COLO668 (cell line): ENCODE results near the gene GLT1D1.

Source experiments
- DNase-seq: peaks from one replicate; lab custom pipeline; 2025; ENCODE audit not compliant: unreplicated experiment; lab: John Stamatoyannopoulos, UW

The GLT1D1 gene

DNA sequence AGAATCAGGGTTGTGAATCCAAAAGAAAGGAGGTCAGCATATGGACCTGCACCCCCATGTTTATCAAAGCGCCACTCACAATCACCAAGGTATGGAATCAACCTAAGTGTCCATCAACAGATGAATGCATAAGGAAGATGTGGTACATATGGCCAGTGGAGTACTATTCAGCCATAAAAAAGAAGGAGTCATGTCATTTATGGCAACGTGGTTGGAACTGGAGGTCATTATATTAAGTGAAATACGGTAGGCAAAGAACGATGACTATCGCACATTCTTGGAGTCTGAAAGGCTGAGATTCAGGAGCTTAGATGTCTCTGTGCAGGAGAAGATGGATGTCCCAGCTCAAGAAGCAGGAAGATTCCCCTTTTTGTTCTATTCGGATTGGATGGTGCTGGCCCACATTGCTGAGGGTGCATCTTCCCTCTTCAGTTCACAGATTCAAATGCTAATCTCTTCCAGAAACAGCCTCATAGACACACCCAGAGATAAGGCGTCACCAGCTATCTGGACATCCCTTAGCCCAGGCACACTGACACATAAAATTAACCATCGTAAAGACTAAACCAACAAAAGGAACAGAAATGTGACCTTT is 108.1 kb downstream of the GLT1D1 start:
- no peak for DNase-seq

DNA sequence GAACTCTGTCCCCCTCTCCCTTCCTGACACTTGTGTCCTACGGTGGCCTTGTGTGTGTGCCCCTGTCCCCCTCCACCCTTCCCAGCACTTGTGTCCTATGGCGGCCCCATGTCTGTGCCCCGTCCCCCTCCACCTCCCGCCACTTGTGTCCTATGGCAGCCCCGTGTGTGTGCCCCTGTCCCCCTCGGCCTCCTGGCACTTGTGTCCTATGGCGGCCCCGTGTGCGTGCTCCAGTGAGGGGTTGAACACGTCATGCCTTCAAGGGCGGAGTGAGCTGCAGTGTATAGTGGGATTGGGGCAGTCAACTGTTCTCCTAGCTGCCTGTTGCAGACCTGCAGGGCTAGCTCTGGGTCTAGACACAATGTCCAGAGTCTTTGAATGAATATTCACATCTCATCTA is 108.7 kb downstream of the GLT1D1 start:
- DNase-seq = no peak

DNA sequence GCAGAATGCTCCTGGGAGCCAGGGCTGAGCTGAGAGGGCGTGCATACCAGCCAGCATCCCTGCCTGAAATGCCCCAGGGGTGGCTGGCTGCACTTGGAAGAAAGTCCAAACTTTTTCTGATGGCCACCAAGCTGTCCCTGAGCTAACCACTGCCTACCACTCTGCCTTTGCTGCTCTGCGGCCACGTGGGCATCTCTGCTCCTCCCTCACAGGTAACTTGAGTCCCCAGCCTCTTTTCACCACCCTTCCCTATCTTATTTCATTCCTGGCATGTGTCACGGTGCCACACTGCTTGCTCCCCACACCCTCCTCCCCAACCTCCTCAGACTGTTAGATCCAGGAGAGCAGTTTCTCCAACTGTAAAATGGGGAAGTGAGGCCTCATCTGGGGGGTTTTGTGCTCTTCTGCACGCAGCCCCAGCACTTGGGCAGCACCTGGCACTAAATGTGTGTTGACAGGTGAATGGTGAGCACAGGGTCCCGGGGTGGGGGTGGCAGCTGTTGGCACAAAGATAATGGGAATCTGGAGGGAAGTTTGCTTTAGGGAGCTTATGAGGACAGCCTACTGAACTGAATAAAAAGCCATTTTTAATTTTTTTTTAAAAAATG is 113.0 kb downstream of the GLT1D1 start:
- peak; percentile 61 for DNase-seq

DNA sequence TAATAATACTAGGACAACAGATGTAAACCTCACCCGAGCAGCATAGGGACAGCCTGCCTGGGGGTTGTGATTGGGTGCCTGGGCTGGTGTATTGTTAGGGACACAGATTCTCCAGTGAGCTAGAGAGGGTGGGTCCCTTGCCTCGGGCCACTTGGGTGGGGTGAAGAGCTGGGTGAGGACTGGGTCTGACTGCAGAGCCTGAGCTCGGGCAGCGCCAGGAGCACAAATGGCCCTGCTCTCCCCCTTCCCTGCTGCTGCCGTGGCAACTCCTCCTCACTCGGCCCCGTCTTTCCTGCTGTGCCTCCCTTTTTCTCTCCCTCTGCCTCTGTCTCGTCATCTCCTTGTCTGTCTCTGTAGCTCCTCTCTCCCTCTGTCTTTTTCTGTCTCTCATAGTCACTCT is 115.4 kb downstream of the GLT1D1 start:
- peak; percentile 2 for DNase-seq

- peak; percentile 92 for DNase-seq
Measured at GRCh38 chr12:128969480-128970055, 116.3 kb downstream of the GLT1D1 start.

DNA sequence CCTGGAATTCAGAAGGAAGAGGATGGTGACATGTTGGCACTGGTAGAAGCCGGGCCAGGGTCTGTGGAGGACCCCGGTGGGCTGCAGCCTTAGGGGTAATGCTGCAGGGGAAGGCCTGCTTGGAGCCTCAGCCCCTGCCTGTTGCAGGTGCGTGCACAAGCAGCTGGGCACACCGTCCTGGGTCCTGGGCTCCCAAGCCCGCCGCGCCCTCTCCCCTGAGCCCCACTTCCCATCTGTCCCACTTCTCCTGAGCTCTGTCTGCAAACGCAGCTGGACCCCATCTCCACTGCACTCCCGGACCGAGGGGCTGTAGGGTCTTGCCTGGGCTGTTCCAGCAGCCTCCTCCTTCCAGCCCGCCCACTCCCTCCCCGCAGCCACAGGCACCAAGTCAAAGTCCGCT is 116.8 kb downstream of the GLT1D1 start:
- peak; percentile 52 for DNase-seq

DNA sequence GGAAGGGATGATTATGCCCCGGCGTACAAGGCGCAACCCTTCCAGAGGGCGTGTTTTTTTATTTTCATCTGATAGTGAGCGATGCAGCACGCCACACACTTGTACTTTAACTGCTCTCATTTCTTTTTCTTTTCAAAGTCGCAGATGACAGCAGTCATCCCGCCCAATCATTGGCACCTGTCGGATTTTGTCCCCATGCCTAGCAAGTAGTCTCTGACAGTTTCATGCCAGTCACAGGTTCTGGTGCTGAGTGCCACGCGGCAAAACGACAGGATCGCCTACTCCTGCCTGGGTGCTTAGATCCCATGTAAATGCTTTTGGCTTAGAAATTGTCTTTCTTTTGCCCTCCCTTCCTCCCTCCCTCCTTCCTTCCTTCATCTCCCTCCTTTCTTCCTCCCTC is 117.7 kb downstream of the GLT1D1 start:
- DNase-seq = peak; percentile 14

- peak; percentile 49 for DNase-seq
Measured at GRCh38 chr12:128971802-128972201, 118.5 kb downstream of the GLT1D1 start.

DNA sequence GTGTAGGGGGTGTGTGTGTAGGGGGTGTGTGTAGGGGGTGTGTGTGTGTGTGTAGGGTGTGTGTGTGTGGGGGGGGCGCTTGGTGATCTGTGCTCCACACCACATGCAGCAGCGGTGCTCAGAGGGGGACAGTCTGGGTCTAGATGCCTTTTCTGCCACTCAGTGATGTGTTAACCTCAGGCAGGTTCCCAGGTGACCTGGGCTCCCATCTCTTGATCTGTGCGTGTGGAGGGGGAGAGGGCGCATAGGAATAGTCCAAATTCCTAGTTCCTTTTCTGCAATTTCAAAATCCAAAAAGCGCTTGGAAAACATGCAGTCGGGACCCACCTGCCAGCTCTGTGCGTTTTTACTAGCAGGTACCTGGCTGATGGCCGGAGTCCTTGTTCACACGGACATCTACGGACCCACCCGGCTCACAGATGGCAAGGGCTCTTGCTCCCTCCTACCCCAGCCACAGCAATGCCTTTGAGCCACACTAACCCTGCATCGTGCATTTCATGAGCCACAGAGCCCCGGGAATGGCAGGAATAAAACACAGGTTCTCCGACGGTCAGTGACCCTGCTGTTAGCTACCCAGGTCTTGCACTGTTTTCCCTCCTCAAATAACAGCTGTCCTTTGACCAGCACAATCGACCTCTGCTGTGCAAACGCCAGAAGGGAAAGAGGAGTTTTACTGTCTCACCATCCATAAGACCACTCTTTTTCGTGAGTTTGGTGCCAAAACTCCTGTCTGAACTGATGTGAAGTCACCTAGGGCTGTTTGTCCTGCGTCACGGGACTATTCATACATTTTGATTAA is 120.8 kb downstream of the GLT1D1 start:
- no peak for DNase-seq

- DNase-seq = peak; percentile 10
Measured at GRCh38 chr12:128974881-128975280, 121.6 kb downstream of the GLT1D1 start.

DNA sequence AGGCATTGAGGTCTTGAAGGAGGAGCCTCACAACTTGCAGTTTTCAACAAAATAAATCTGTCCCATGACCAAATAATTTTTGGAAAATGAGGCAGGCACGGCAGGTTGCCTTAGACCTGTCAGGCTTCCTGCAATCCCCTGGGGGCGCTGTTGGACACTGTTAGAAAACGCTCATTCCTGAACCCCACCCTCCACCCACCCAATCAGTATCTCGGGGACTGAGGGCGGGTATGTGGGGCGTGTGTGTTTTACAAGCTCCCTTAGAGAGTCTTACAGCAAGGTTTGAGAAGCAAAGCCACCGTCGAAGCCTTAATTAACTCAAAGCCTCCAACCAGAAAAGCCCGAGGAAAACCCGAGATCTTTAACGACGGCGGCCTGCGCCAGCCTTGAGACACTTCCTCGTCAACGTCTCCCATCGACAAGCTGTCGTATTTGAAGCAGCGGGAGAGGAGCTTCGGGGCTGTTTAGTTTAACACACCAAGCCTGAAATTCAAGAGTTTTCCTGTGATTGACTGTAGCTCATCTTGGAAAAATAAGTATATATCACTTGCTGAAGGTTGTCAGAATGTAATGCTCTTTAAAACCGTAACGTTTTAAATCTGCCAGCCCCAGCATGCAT is 123.0 kb downstream of the GLT1D1 start:
- no peak for DNase-seq

GRCh38 chr12:128977441-128977840 is 124.2 kb downstream of the GLT1D1 start:
- DNase-seq = peak; percentile 41

DNA sequence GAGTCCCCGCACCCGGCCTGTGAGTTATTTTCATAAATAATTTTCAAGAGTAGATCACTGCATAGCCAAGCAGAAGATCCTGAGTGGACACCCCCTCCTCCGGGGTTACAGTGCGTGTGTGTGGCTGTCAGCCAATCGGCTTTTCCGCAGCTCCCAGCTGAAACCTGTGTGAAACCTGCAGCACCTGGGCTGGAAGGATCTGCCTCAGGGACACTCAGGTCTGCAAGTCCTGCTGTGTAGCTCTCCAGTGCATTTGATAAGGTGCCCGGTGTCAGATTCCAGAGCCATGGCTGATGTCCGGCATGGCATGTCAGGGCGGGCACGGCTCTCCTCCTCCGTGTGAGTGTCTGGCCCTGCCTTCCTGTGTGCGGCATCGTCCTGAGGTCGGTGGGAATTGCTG is 124.8 kb downstream of the GLT1D1 start:
- DNase-seq = no peak

DNA sequence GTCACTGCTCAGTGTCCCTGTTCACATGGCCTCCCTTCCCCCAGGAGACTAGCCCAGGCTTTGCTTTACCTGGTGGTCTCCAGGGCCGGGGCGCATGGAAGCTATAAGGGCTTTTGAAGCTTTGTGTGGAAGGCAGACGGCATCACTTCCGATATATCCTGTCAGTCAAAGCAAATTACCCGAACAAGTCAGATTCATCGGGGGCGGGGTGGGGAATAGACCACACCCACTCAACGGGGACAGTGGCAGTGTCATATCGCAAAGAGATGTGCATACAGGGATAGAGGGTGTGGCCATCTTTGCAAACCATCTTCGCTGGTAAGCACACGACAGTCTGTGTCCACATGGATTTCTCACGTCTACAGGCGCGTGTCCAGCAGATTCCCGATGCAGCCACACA is 127.3 kb downstream of the GLT1D1 start:
- DNase-seq = no peak

DNA sequence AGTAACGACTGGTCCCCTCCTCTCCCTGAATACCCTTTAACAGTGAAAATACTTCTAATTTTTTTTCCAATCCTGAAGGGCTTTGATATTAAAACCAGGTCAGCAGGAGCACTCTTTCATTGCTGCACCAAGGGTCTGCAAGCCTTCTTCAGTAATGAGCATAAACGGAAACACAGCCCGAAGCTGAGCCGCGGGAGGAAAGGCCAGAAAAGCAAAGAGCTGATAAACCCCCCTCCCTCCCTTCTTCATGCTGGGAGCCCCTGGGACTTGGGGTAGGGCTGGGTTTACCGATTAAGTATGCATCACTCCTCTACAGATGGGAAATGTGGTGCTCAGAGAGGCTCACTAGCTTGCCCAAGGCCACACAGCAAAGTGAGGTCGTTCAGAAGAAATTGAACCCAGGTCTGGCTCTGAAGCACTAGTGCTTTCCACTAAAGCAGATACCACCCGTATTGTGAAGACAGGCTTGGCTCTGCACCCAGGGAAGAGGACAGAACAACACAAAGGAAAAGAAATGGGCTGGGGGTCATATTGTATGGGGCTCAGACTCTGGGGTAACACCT is 128.8 kb downstream of the GLT1D1 start:
- no peak for DNase-seq

GRCh38 chr12:128982933-128983332 is 129.7 kb downstream of the GLT1D1 start:
- peak; percentile 28 for DNase-seq

- DNase-seq = no peak
Measured at GRCh38 chr12:128983371-128983770, 130.1 kb downstream of the GLT1D1 start.

- no peak for DNase-seq
Measured at GRCh38 chr12:128986957-128987356, 133.7 kb downstream of the GLT1D1 start.

- DNase-seq = no peak
Measured at GRCh38 chr12:128989287-128989686, 136.0 kb downstream of the GLT1D1 start.

DNA sequence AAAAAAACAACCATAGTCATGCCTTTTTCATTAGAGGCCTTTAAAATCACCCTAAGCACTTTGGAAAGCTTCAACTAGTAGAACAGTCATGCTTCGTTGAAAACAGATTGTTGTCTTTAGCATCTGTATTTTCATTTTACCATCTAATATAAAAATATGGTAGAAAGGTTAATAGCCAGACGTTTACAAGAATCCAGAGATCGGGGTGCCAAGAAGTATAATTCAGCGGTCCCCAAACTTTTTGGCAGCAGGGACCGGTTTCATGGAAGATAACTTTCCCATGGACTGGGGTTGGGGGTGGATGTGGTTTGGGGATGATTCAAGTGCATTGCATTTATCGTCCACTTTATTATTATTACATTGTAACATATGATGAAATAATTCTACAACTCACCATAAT is 138.4 kb downstream of the GLT1D1 start:
- DNase-seq = no peak

- DNase-seq = no peak
Measured at GRCh38 chr12:128992116-128992515, 138.8 kb downstream of the GLT1D1 start.
